ENCODE results near the gene TMOD1. TPM values are rescaled to one million over a fixed set of nuclear protein-coding genes. Genes with fewer than 3 reads are reported as not detected.
"Not testable (repeated sequence)": the region's sequence is repeated elsewhere in the genome, so short reads cannot be mapped to it uniquely, and the experiment has no call there.

Gene TMOD1
- total and polyA plus RNA-seq, 2 of the 8 experiments (the other 6 are each of a cell fraction or from before 2014, with no cell fraction given), result 0.17 to 0.88 TPM

DNA sequence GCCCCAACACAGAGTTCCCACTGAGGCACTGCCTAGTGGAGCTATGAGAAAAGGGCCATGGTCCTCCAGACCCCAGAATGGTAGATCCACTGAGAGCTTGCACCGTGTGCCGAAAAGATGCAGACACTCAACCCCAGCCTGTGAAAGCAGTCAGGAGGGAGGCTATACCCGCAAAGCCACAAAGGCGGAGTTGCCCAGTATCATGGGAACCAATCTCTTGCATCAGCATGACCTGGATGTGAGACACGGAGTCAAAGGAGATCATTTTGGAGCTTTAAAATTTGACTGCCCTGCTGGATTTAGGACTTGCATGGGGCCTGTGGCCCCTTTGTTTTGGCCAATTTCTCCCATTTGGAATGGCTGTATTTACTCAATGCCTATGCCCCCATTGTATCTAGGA, 121.0 kb downstream of the TMOD1 start:
- H3K27me3 ChIP-seq (replicated peaks in 1 of 4; ENCODE audit: control insufficient read depth in 3 of 4, extremely low read depth in 1 of 4, insufficient read depth in 3 of 4, low read length in 3 of 4); H4K20me1 ChIP-seq (replicated peaks in 1 of 2; ENCODE audit: control insufficient read depth in 1 of 2, insufficient read depth in 2 of 2, low read length in 2 of 2); H3K9ac ChIP-seq (replicated peaks in 1 of 4; ENCODE audit: extremely low read depth in 1 of 4, low read depth in 3 of 4, low read length in 3 of 4); H4K91ac ChIP-seq (replicated peaks; ENCODE audit: insufficient read length, low read length); H2BK20ac ChIP-seq (ENCODE audit: low read length); H3K23me2 ChIP-seq (ENCODE audit: low read depth, low read length); H2BK120ac ChIP-seq (replicated peaks; ENCODE audit: low read depth, low read length); H3K79me2 ChIP-seq (ENCODE audit: control insufficient read depth in 1 of 2, insufficient read depth in 2 of 2, low read length in 2 of 2); H2AFZ ChIP-seq (ENCODE audit: low read length); H3K4me1 ChIP-seq (replicated peaks in 1 of 4; ENCODE audit: control insufficient read depth in 3 of 4, insufficient read depth in 4 of 4, low read length in 3 of 4); DNase-seq (ENCODE audit: low read depth in 1 of 2, low spot score in 2 of 2); FAIRE-seq; H3K23ac ChIP-seq (ENCODE audit: insufficient read length); H3K4me3 ChIP-seq (ENCODE audit: extremely low read depth in 1 of 4, insufficient read depth in 2 of 4, low read depth in 3 of 4, low read length in 4 of 4); H3K4ac ChIP-seq (replicated peaks; ENCODE audit: insufficient read length, low read depth, low read length); H3K14ac ChIP-seq (ENCODE audit: insufficient read length); H3K4me2 ChIP-seq (ENCODE audit: insufficient read depth in 1 of 2, low read depth in 2 of 2, low read length in 2 of 2); H2BK12ac ChIP-seq (ENCODE audit: low read depth, low read length); H3K18ac ChIP-seq (ENCODE audit: extremely low read depth, low read length); H3K27ac ChIP-seq (ENCODE audit: low read depth, low read length); H4K5ac ChIP-seq (ENCODE audit: insufficient read length, low read depth, low read length); H3K56ac ChIP-seq (replicated peaks; ENCODE audit: insufficient read length, low read depth, low read length); H2AK5ac ChIP-seq (ENCODE audit: low read depth, low read length); H4K8ac ChIP-seq (ENCODE audit: extremely low read depth, insufficient read depth, low read length); H2BK5ac ChIP-seq (ENCODE audit: low read depth, low read length); H3K79me1 ChIP-seq (ENCODE audit: low read depth, low read length); H2BK15ac ChIP-seq (ENCODE audit: low read length): not testable (repeated sequence)
- H3K9me3 ChIP-seq (ENCODE audit: insufficient read depth in 2 of 2, low read depth in 1 of 2, low read length in 1 of 2), result peaks cover 12 to 17% of the 10 kb centered on the region in 2 experiments
- ChIA-PET POLR2A (ENCODE audit: partially characterized antibody) (interaction anchor here (1.9 kb wide), 1 partner anchor 10 kb away, joined by 4 read pairs; no protein-coding TSS in a partner anchor), CTCF (ENCODE audit: partially characterized antibody) (interaction anchor here (0.8 to 1.4 kb wide), 2 partner anchors 10 to 153 kb away, joined by 3 to 4 read pairs; no protein-coding TSS in a partner anchor)
- WGBS, 2 experiments (ENCODE audit: extremely low coverage in 1 of 2, insufficient coverage in 1 of 2, insufficient read length in 1 of 2, insufficient replicate concordance in 2 of 2, low coverage in 1 of 2, low lambda C conversion rate in 2 of 2, missing lambda C conversion rate in 1 of 2), result 98% methylated on average over 5 of the region's 5 CpGs; no CpG with 5 or more reads in 1 of the 2 experiments
- H3K36me3 ChIP-seq (ENCODE audit: control insufficient read depth in 2 of 4, insufficient read depth in 4 of 4, low read length in 3 of 4), result peaks cover 0 to 58% (median 34%) of the 10 kb centered on the region in 4 experiments; a peak in 7 of 8 replicates

Data from H1 (cell line).